Body of pancreas (tissue), 4 donors: ENCODE data around the gene ANG.

Source experiments
- CTCF ChIP-seq, 7 experiments: fragments of 450-650 bp in 4 of 7; fragments of 200-600 bp in 3 of 7; sonication (generic) in 3 of 7; IDR thresholded peaks; one replicate each; pipeline ENCODE4 v1.5.1; 2016 to 2019; ENCODE audit warnings: antibody characterized with exemption in 7 of 7
- POLR2A ChIP-seq, 3 donors: fragments of 450-650 bp; IDR thresholded peaks; one replicate each; pipeline ENCODE4 v1.6.1; 2016; ENCODE audit warnings: antibody characterized with exemption in 3 of 3, mild to moderate bottlenecking in 2 of 3

DNA sequence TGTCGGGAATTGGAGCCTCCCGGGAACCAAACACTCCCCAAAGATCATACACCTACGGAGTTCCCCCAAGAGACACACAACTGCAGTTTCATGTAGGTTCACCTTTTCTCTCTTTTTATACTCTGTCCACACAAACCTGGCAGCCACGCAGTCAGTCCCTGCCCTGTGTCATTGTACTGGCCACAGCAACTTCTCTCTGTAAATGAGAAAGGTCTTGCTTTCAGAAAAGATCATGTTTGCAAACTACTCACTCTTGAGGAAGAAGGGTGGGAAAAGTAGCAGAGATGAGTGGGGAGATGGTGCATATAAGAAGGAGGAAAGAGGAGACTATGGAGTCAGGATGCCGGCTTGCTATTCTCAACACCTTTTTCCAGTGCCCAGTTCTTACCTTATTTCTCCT, 10.4 kb downstream of the ANG start:
- TF ChIP-seq POLR2A (IDR thresholded peaks at IDR 0.05) (no peak), CTCF (IDR thresholded peaks at IDR 0.05) (no peak)
